NCI-H1105 (cell line): ENCODE data around the gene LMNA.

Experiments
- DNase-seq: peaks from one replicate; lab custom pipeline; 2025; lab: John Stamatoyannopoulos, UW

Gene LMNA

GRCh38 chr1:156143765-156144489 lies 29.4 kb downstream of the LMNA start:
- no peak for DNase-seq

GRCh38 chr1:156144742-156145141 lies 30.2 kb downstream of the LMNA start:
- no peak for DNase-seq

- no peak for DNase-seq
Measured at GRCh38 chr1:156145650-156146019, 31.1 kb downstream of the LMNA start.

GRCh38 chr1:156146020-156146768 lies 31.7 kb downstream of the LMNA start:
- peak; percentile 73 for DNase-seq

- no peak for DNase-seq
Measured at GRCh38 chr1:156146769-156147405, 32.4 kb downstream of the LMNA start.

GRCh38 chr1:156148216-156148615 lies 33.7 kb downstream of the LMNA start:
- DNase-seq: no peak

GRCh38 chr1:156149374-156150332 lies 35.1 kb downstream of the LMNA start:
- no peak for DNase-seq

- DNase-seq: no peak
Measured at GRCh38 chr1:156150333-156151011, 36.0 kb downstream of the LMNA start.

- DNase-seq: no peak
Measured at GRCh38 chr1:156151093-156151688, 36.7 kb downstream of the LMNA start.

- DNase-seq: no peak
Measured at GRCh38 chr1:156152628-156153027, 38.1 kb downstream of the LMNA start.

GRCh38 chr1:156153362-156153761 lies 38.9 kb downstream of the LMNA start, which contains the start of gene SEMA4A:
TSS of gene SEMA4A (plus strand) at chr1:156153585. CDS start at chr1:156154579, 994 bp downstream.
- no peak for DNase-seq

- DNase-seq: no peak
Measured at GRCh38 chr1:156154317-156154749, 39.8 kb downstream of the LMNA start.

GRCh38 chr1:156155756-156156510 lies 41.4 kb downstream of the LMNA start:
- DNase-seq: no peak

- DNase-seq: no peak
Measured at GRCh38 chr1:156157506-156157905, 43.0 kb downstream of the LMNA start.

GRCh38 chr1:156157966-156158365 lies 43.5 kb downstream of the LMNA start:
- no peak for DNase-seq

- DNase-seq: no peak
Measured at GRCh38 chr1:156160000-156160742, 45.7 kb downstream of the LMNA start.

- DNase-seq: peak; percentile 57
Measured at GRCh38 chr1:156160743-156161171, 46.2 kb downstream of the LMNA start.

- no peak for DNase-seq
Measured at GRCh38 chr1:156162430-156163037, 48.0 kb downstream of the LMNA start.

- DNase-seq: no peak
Measured at GRCh38 chr1:156163712-156164111, 49.2 kb downstream of the LMNA start.
